HL-60 (cell line): ENCODE results near the gene EYA2.

Experiments used
- CTCF ChIP-seq: IDR thresholded peaks from one replicate; pipeline ENCODE4 v1.5.1; 2011; ENCODE audit warnings: low read length, control low read depth, inconsistent platforms; ENCODE audit not compliant: insufficient read depth
- GABPA ChIP-seq: IDR thresholded peaks from 2 replicates; pipeline ENCODE4 v1.6.1; 2012; ENCODE audit warnings: low read depth
- POLR2AphosphoS5 ChIP-seq: IDR thresholded peaks from 2 replicates; pipeline ENCODE4 v1.6.1; 2012; ENCODE audit warnings: low read depth

- TF ChIP-seq CTCF (no peak), POLR2AphosphoS5 (no peak), GABPA (no peak)
These were observed 221.1 kb downstream of the EYA2 start for GRCh38 chr20:47115694-47116093.
